Keratinocyte (primary cell): Measurements from ENCODE around the gene MRPS5. TPM values are rescaled to one million over a fixed set of nuclear protein-coding genes. Genes with fewer than 3 reads are reported as not detected.

Source experiments
- DNase-seq: peaks from one replicate; pipeline ENCODE4 v3.0.0-alpha.2; 2011; ENCODE audit warnings: low read depth, missing footprints, low spot score
- FAIRE-seq: peaks from 2 replicates; lab custom pipeline; 2011; peaks lifted over from hg19 to GRCh38; lab: Jason Lieb, UNC
- H2AFZ ChIP-seq: 2 replicates; pipeline ENCODE4 v1.6.0; 2012; ENCODE audit warnings: low read length, control low read depth, inconsistent platforms; ENCODE audit not compliant: control insufficient read depth
- H3K27ac ChIP-seq: 2 replicates; pipeline ENCODE4 v1.5.1; 2011; ENCODE audit warnings: low read length; ENCODE audit not compliant: control insufficient read depth, insufficient read depth
- H3K27me3 ChIP-seq: 3 replicates; pipeline ENCODE4 v1.6.0; 2011; ENCODE audit warnings: low read length; ENCODE audit not compliant: control insufficient read depth, insufficient read depth; ENCODE audit errors: extremely low read depth
- H3K36me3 ChIP-seq, 2 experiments: 2 replicates in 1 of 2; 3 replicates in 1 of 2; pipeline ENCODE4 v1.5.1; 2011; ENCODE audit warnings: low read length in 2 of 2, mild to moderate bottlenecking in 1 of 2; ENCODE audit not compliant: control insufficient read depth in 2 of 2, insufficient read depth in 2 of 2; ENCODE audit errors: extremely low read depth in 1 of 2
- H3K4me1 ChIP-seq: 3 replicates; pipeline ENCODE4 v1.5.1; 2011; ENCODE audit warnings: low read length; ENCODE audit not compliant: control insufficient read depth, insufficient read depth; ENCODE audit errors: extremely low read depth
- H3K4me2 ChIP-seq: 3 replicates; pipeline ENCODE4 v1.6.0; 2011; ENCODE audit warnings: low read depth, low read length; ENCODE audit not compliant: control insufficient read depth, insufficient read depth; ENCODE audit errors: extremely low read depth
- H3K4me3 ChIP-seq, 3 experiments: fragments of 200-600 bp in 1 of 3; sonication (generic) in 1 of 3; 2 replicates in 2 of 3; 3 replicates in 1 of 3; pipeline ENCODE4 v1.5.1; 2011 to 2016; ENCODE audit warnings: low read length in 3 of 3, mild to moderate bottlenecking in 3 of 3, control low read depth in 2 of 3, inconsistent platforms in 1 of 3, low read depth in 1 of 3, mixed read lengths in 1 of 3, mixed run types in 1 of 3, moderate library complexity in 1 of 3; ENCODE audit not compliant: control insufficient read depth in 2 of 3, insufficient read depth in 2 of 3; ENCODE audit errors: extremely low read depth in 1 of 3
- H3K79me2 ChIP-seq: 2 replicates; pipeline ENCODE4 v1.6.0; 2012; ENCODE audit warnings: low read length; ENCODE audit not compliant: control insufficient read depth, insufficient read depth
- H3K9ac ChIP-seq: 3 replicates; pipeline ENCODE4 v1.6.0; 2011; ENCODE audit warnings: low read length; ENCODE audit not compliant: control insufficient read depth, insufficient read depth; ENCODE audit errors: extremely low read depth
- H3K9me1 ChIP-seq: 3 replicates; pipeline ENCODE4 v1.6.0; 2011; ENCODE audit warnings: low read length; ENCODE audit not compliant: control insufficient read depth, insufficient read depth; ENCODE audit errors: extremely low read depth
- H3K9me3 ChIP-seq: 2 replicates; pipeline ENCODE4 v1.5.1; 2012; ENCODE audit warnings: low read depth, low read length; ENCODE audit not compliant: control insufficient read depth
- H4K20me1 ChIP-seq: 3 replicates; pipeline ENCODE4 v1.6.0; 2011; ENCODE audit warnings: low read length; ENCODE audit not compliant: control insufficient read depth, insufficient read depth; ENCODE audit errors: extremely low read depth
- EZH2 ChIP-seq: IDR thresholded peaks from one replicate; pipeline ENCODE4 v1.6.1; 2012; ENCODE audit warnings: inconsistent platforms, mild to moderate bottlenecking, low read length, moderate library complexity
- dilution Hi-C: fragments of 300-500 bp; cut with MboI; formaldehyde crosslinking; loops from one replicate; pipeline ENCODE4 v1.7.0; 2020; ENCODE audit warnings: low sequenced_read_pairs; ENCODE audit not compliant: extremely low pct_ligation_motif_present
- polyA plus RNA-seq, 5 experiments: library from polyadenylated mRNA; depleted of rRNA in 3 of 5; stranded (reverse) in 3 of 5; stranded (forward) in 1 of 5; unstranded in 1 of 5; fragments of >200 nt; gene quantifications; 1 replicate in 1 of 5; 2 replicates in 3 of 5; 3 replicates in 1 of 5; pipeline versions ENCODE4 v1.2.1 to v1.2.3, GENCODE V29; 2011 to 2012; ENCODE audit warnings: missing spikeins in 2 of 5, low read depth in 1 of 5, low replicate concordance in 1 of 5
- TF ChIP-seq, protein P1 (sequence below), 3 experiments: IDR thresholded peaks in 1 of 3; conservative IDR thresholded peaks in 1 of 3; optimal IDR thresholded peaks in 1 of 3; 2 replicates in 2 of 3; 3 replicates in 1 of 3; pipeline versions ENCODE3 to v1.5.1; 2011; ENCODE audit warnings: low read length in 3 of 3, mild to moderate bottlenecking in 3 of 3, moderate library complexity in 2 of 3, control low read depth in 1 of 3, inconsistent platforms in 1 of 3; ENCODE audit not compliant: insufficient read depth in 2 of 3; ENCODE audit errors: extremely low read depth in 1 of 3

Gene MRPS5
- polyA plus RNA-seq, 1 donor (not counting 4 experiments of a cell fraction or from before 2014, with no cell fraction given), result 64.9 TPM

DNA sequence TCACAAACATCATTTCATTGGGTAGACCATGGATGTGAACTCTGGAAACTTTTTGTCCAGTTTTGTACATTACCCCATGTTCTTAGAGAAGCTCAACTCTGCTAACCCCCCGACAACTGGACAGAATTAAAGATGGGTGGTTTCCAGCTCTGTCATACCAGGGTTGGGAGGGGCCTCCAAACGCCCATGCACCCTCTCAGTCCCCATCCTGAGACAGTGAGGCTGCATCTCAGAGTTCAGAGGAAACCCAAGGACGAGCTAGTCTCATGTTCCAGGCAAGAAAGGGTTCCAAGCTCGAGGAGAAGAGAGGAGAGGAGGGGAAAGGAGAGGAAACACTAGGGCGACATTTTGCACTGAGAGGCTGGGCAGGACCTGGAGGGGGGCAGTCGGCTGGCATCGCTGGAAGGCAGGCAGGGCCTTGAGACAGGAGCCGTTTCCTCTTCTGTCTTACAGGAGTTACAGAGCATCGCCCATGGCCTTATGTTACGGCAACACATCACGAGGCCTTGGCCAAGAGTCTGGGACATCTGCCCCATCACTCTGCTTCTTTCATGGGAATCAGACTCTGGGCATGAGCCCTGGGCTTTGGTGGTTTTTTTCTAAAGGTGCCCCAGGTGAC, 79.7 kb downstream of the MRPS5 start:
- dilution Hi-C loops, result no loop called here
- Histone ChIP-seq H3K4me3 (no peak overlapping the region), H3K4me2 (no peak overlapping the region), H3K27me3 (peaks cover 19% of the 10 kb centered on the region), H3K9ac (no peak overlapping the region), H3K27ac (no peak overlapping the region), H3K36me3 (no peaks in the 10 kb centered on the region), H3K79me2 (no peaks in the 10 kb centered on the region), H4K20me1 (no peaks in the 10 kb centered on the region), H2AFZ (no peak overlapping the region), H3K9me1 (no peaks in the 10 kb centered on the region), H3K9me3 (peaks cover 7% of the 10 kb centered on the region), H3K4me1 (no peaks in the 10 kb centered on the region)
- TF ChIP-seq, protein P1, sequence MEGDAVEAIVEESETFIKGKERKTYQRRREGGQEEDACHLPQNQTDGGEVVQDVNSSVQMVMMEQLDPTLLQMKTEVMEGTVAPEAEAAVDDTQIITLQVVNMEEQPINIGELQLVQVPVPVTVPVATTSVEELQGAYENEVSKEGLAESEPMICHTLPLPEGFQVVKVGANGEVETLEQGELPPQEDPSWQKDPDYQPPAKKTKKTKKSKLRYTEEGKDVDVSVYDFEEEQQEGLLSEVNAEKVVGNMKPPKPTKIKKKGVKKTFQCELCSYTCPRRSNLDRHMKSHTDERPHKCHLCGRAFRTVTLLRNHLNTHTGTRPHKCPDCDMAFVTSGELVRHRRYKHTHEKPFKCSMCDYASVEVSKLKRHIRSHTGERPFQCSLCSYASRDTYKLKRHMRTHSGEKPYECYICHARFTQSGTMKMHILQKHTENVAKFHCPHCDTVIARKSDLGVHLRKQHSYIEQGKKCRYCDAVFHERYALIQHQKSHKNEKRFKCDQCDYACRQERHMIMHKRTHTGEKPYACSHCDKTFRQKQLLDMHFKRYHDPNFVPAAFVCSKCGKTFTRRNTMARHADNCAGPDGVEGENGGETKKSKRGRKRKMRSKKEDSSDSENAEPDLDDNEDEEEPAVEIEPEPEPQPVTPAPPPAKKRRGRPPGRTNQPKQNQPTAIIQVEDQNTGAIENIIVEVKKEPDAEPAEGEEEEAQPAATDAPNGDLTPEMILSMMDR (optimal IDR thresholded peaks at IDR 0.05 in 1 of 3, IDR thresholded peaks at IDR 0.05 in 1 of 3, conservative IDR thresholded peaks at IDR 0.05 in 1 of 3; ENCODE audit: extremely low read depth in 1 of 3, insufficient read depth in 2 of 3, low read length in 3 of 3), result no peak
- TF ChIP-seq EZH2, result no peak
- DNase-seq (no peak), FAIRE-seq (no peak)

DNA sequence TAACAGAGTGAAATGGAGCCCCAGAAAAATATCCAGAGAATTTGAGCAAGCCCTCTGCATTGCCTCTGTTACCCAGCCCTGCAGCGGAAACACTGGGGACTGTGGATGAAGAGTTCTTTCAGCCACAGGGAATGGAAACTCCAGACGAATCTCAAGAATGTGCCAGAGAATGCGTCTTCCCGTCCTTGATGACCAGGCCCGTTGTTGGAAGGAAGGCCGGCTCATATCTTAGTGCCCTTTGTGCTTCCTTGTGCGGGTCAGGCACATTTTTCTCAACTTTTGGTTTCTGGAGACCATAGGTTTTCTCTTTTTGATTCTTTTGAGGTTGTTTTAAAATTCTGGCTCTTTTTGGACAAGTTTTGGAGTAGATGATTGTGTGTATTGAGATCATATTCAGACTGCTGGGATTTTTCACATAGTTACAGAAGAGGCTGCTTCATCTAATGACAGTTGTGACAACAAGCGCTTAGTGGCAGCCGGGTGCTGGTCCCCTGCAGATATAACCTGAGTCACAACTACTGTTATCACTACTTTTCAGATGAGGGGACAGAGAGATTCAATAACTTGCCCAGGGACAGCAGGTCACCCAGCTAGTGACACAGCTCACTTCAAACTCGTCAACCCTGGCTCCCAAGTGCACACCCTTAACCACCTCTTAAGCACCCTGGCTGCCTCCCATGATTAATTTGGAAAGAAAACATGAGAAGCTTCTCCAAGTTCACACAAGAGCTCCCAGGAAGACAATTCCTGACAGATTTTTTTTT, 80.4 kb downstream of the MRPS5 start:
- Histone ChIP-seq H3K27me3 (peaks cover 19% of the 10 kb centered on the region), H3K36me3 (no peaks in the 10 kb centered on the region), H4K20me1 (no peaks in the 10 kb centered on the region), H3K9ac (no peak overlapping the region), H3K9me3 (peaks cover 9% of the 10 kb centered on the region), H3K27ac (no peak overlapping the region), H3K4me1 (no peaks in the 10 kb centered on the region), H3K4me2 (no peak overlapping the region), H3K4me3 (no peak overlapping the region), H3K79me2 (no peaks in the 10 kb centered on the region), H2AFZ (no peak overlapping the region), H3K9me1 (no peaks in the 10 kb centered on the region)
- no peak for DNase-seq
- dilution Hi-C loops, result no loop called here
- TF ChIP-seq, protein P1 (optimal IDR thresholded peaks at IDR 0.05 in 1 of 3, IDR thresholded peaks at IDR 0.05 in 1 of 3, conservative IDR thresholded peaks at IDR 0.05 in 1 of 3; ENCODE audit: extremely low read depth in 1 of 3, insufficient read depth in 2 of 3, low read length in 3 of 3), result no peak
- TF ChIP-seq EZH2, result no peak
- no peak for FAIRE-seq
